ENCODE measurements around the gene PDE7B. TPM values are rescaled to one million over a fixed set of nuclear protein-coding genes. Genes with fewer than 3 reads are reported as not detected.

The PDE7B gene
- total and polyA plus RNA-seq, 2 of the 8 experiments (the other 6 are each of a cell fraction or from before 2014, with no cell fraction given) = not detected

DNA sequence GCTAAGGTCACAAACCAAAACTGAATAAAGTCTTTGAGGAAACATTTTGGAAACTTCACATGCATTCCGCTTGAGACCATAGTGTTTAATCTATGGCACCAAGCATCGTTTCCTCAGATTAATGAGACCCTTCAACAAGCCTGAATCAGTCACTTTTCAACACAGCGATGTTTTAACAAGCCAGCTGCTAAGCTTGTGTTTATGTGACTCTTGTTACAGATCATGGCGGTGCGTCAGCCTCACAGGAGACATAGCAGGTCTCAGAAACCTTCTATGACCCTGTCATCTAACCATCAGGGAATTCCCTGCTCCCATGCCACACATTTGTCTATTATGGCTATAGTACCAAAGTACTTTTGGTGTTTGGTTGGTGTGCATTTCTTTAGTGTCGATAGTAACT, 341.4 kb downstream of the PDE7B start:
- no peak overlapping the region for H3K4me2 ChIP-seq (ENCODE audit: insufficient read depth in 1 of 2, low read depth in 2 of 2, low read length in 2 of 2)
- CTCF ChIA-PET (ENCODE audit: partially characterized antibody) = interaction anchor here (0.9 to 2.2 kb wide), 3 partner anchors 9 to 742 kb away, joined by 4 to 8 read pairs (median 7); no protein-coding TSS in a partner anchor
- FAIRE-seq = no peak
- H2BK20ac ChIP-seq (ENCODE audit: low read length) = no peak overlapping the region
- H3K14ac ChIP-seq (ENCODE audit: insufficient read length) = no peak overlapping the region
- no peaks in the 10 kb centered on the region for H3K79me2 ChIP-seq (ENCODE audit: control insufficient read depth in 1 of 2, insufficient read depth in 2 of 2, low read length in 2 of 2)
- H3K18ac ChIP-seq (ENCODE audit: extremely low read depth, low read length) = no peak overlapping the region
- H2BK120ac ChIP-seq (replicated peaks; ENCODE audit: low read depth, low read length) = no peak overlapping the region
- POLR2A ChIA-PET (ENCODE audit: partially characterized antibody) = no interaction called here
- no peak overlapping the region for H3K4me3 ChIP-seq (ENCODE audit: extremely low read depth in 1 of 4, insufficient read depth in 2 of 4, low read depth in 3 of 4, low read length in 4 of 4)
- no peak overlapping the region for H3K27ac ChIP-seq (ENCODE audit: low read depth, low read length)
- H2BK5ac ChIP-seq (ENCODE audit: low read depth, low read length) = no peak overlapping the region
- no peaks in the 10 kb centered on the region for H4K20me1 ChIP-seq (replicated peaks in 1 of 2; ENCODE audit: control insufficient read depth in 1 of 2, insufficient read depth in 2 of 2, low read length in 2 of 2)
- TF ChIP-seq BACH1 (IDR thresholded peaks at IDR 0.05; ENCODE audit: low read length) (no peak), USF2 (IDR thresholded peaks at IDR 0.05; ENCODE audit: low read length) (no peak), SP1 (IDR thresholded peaks at IDR 0.05; ENCODE audit: low read depth, low read length) (no peak), SIX5 (IDR thresholded peaks at IDR 0.05; ENCODE audit: low read depth, low read length) (no peak), NRF1 (IDR thresholded peaks at IDR 0.05; ENCODE audit: low read depth, low read length) (no peak), EZH2 (IDR thresholded peaks at IDR 0.05; ENCODE audit: low read depth, low read length, severe bottlenecking) (no peak), YY1 (IDR thresholded peaks at IDR 0.05; ENCODE audit: low read depth, low read length) (no peak), POLR2A (IDR thresholded peaks at IDR 0.05; ENCODE audit: control extremely low read depth in 1 of 2, low read depth in 2 of 2, low read length in 2 of 2) (no peak), CHD1 (IDR thresholded peaks at IDR 0.05; ENCODE audit: low read depth, low read length) (no peak), SIN3A (conservative IDR thresholded peaks at IDR 0.05 in 1 of 2, IDR thresholded peaks at IDR 0.05 in 1 of 2; ENCODE audit: low read depth in 1 of 2, low read length in 2 of 2) (no peak)
- TF ChIP-seq, protein P1, sequence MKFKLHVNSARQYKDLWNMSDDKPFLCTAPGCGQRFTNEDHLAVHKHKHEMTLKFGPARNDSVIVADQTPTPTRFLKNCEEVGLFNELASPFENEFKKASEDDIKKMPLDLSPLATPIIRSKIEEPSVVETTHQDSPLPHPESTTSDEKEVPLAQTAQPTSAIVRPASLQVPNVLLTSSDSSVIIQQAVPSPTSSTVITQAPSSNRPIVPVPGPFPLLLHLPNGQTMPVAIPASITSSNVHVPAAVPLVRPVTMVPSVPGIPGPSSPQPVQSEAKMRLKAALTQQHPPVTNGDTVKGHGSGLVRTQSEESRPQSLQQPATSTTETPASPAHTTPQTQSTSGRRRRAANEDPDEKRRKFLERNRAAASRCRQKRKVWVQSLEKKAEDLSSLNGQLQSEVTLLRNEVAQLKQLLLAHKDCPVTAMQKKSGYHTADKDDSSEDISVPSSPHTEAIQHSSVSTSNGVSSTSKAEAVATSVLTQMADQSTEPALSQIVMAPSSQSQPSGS (IDR thresholded peaks at IDR 0.05; ENCODE audit: low read length) = no peak
- H3K9me3 ChIP-seq (ENCODE audit: insufficient read depth in 2 of 2, low read depth in 1 of 2, low read length in 1 of 2) = no peaks in the 10 kb centered on the region
- H2BK12ac ChIP-seq (ENCODE audit: low read depth, low read length) = no peak overlapping the region
- H3K23ac ChIP-seq (ENCODE audit: insufficient read length) = no peak overlapping the region
- H3K36me3 ChIP-seq (ENCODE audit: control insufficient read depth in 2 of 4, insufficient read depth in 4 of 4, low read length in 3 of 4) = no peaks in the 10 kb centered on the region
- 94% methylated on average over 6 of the region's 6 CpGs; no CpG with 5 or more reads in 1 of the 2 experiments for WGBS, 2 experiments (ENCODE audit: extremely low coverage in 1 of 2, insufficient coverage in 1 of 2, insufficient read length in 1 of 2, insufficient replicate concordance in 2 of 2, low coverage in 1 of 2, low lambda C conversion rate in 2 of 2, missing lambda C conversion rate in 1 of 2)
- H3K4ac ChIP-seq (replicated peaks; ENCODE audit: insufficient read length, low read depth, low read length) = no peak overlapping the region
- no peak overlapping the region for H2AFZ ChIP-seq (ENCODE audit: low read length)
- H3K79me1 ChIP-seq (ENCODE audit: low read depth, low read length) = no peaks in the 10 kb centered on the region
- no peak overlapping the region for H4K5ac ChIP-seq (ENCODE audit: insufficient read length, low read depth, low read length)
- H3K56ac ChIP-seq (replicated peaks; ENCODE audit: insufficient read length, low read depth, low read length) = no peak overlapping the region
- H3K23me2 ChIP-seq (ENCODE audit: low read depth, low read length) = no peaks in the 10 kb centered on the region
- no peaks in the 10 kb centered on the region for H3K27me3 ChIP-seq (replicated peaks in 1 of 4; ENCODE audit: control insufficient read depth in 3 of 4, extremely low read depth in 1 of 4, insufficient read depth in 3 of 4, low read length in 3 of 4)
- H3K4me1 ChIP-seq (replicated peaks in 1 of 4; ENCODE audit: control insufficient read depth in 3 of 4, insufficient read depth in 4 of 4, low read length in 3 of 4) = no peaks in the 10 kb centered on the region; a peak in 1 of 7 replicates
- H4K8ac ChIP-seq (ENCODE audit: extremely low read depth, insufficient read depth, low read length) = no peak overlapping the region
- no peak overlapping the region for H3K9ac ChIP-seq (replicated peaks in 1 of 4; ENCODE audit: extremely low read depth in 1 of 4, low read depth in 3 of 4, low read length in 3 of 4)
- no peak overlapping the region for H2BK15ac ChIP-seq (ENCODE audit: low read length)
- DNase-seq (ENCODE audit: low read depth in 1 of 2, low spot score in 2 of 2) = no peak
- H4K91ac ChIP-seq (replicated peaks; ENCODE audit: insufficient read length, low read length) = no peak overlapping the region
- no peak overlapping the region for H2AK5ac ChIP-seq (ENCODE audit: low read depth, low read length)

Measured in H1 (cell line).